Mesendoderm (in vitro differentiated cells): ENCODE data around the gene ZNF77.
"Not testable (repeated sequence)": the region's sequence is repeated elsewhere in the genome, so short reads cannot be mapped to it uniquely, and the experiment has no call there.

Source experiments
- DNase-seq: peaks from one replicate; pipeline ENCODE4 v3.0.0; 2013
- H2AK5ac ChIP-seq: 2 replicates; pipeline ENCODE4 v1.6.1; 2013; ENCODE audit warnings: low read length, inconsistent platforms
- H2BK120ac ChIP-seq: 2 replicates; pipeline ENCODE4 v1.6.1; 2013; ENCODE audit warnings: low read depth, mild to moderate bottlenecking, low read length, moderate library complexity, mixed read lengths
- H2BK15ac ChIP-seq: replicated peaks from 2 replicates; pipeline ENCODE4 v1.6.1; 2013; ENCODE audit warnings: low read depth, mild to moderate bottlenecking, moderate library complexity
- H2BK5ac ChIP-seq: 2 replicates; pipeline ENCODE4 v1.6.1; 2013; ENCODE audit warnings: low read length, inconsistent platforms
- H3K18ac ChIP-seq: 2 replicates; pipeline ENCODE4 v1.6.1; 2013; ENCODE audit warnings: mild to moderate bottlenecking, low read length, mixed read lengths
- H3K23ac ChIP-seq: one replicate; pipeline ENCODE4 v1.6.1; 2013; ENCODE audit warnings: low read length
- H3K27ac ChIP-seq: 2 replicates; pipeline ENCODE4 v1.5.1; 2013; ENCODE audit warnings: low read depth, mild to moderate bottlenecking, inconsistent platforms, low read length, moderate library complexity
- H3K27me3 ChIP-seq: 2 replicates; pipeline ENCODE4 v1.6.1; 2013; ENCODE audit warnings: low read length, control low read depth, mild to moderate bottlenecking, inconsistent platforms; ENCODE audit not compliant: insufficient read depth, poor library complexity
- H3K36me3 ChIP-seq: 2 replicates; pipeline ENCODE4 v1.6.1; 2013; ENCODE audit warnings: low read length, inconsistent platforms; ENCODE audit not compliant: control insufficient read depth, insufficient read depth
- H3K4ac ChIP-seq: one replicate; pipeline ENCODE4 v1.6.1; 2013; ENCODE audit warnings: low read depth, mild to moderate bottlenecking, low read length, moderate library complexity
- H3K4me1 ChIP-seq: 2 replicates; pipeline ENCODE4 v1.6.1; 2013; ENCODE audit warnings: low read depth, low read length, inconsistent platforms; ENCODE audit not compliant: control insufficient read depth
- H3K4me2 ChIP-seq: 2 replicates; pipeline ENCODE4 v1.6.1; 2013; ENCODE audit warnings: low read length
- H3K4me3 ChIP-seq: 2 replicates; pipeline ENCODE4 v1.5.1; 2013; ENCODE audit warnings: mild to moderate bottlenecking, low read length
- H3K56ac ChIP-seq: one replicate; pipeline ENCODE4 v1.6.1; 2013; ENCODE audit warnings: low read length
- H3K79me1 ChIP-seq: 2 replicates; pipeline ENCODE4 v1.6.1; 2013; ENCODE audit warnings: low read length, inconsistent platforms
- H3K79me2 ChIP-seq: 2 replicates; pipeline ENCODE4 v1.6.1; 2013; ENCODE audit warnings: mild to moderate bottlenecking, low read length; ENCODE audit not compliant: control insufficient read depth, insufficient read depth
- H3K9ac ChIP-seq: 2 replicates; pipeline ENCODE4 v1.6.1; 2013; ENCODE audit warnings: low read length, inconsistent platforms
- H4K5ac ChIP-seq: one replicate; pipeline ENCODE4 v1.6.1; 2013; ENCODE audit warnings: low read length
- H4K8ac ChIP-seq: one replicate; pipeline ENCODE4 v1.6.1; 2013; ENCODE audit warnings: low read depth, mild to moderate bottlenecking, control low read depth, low read length, moderate library complexity
- WGBS: extraction: QIAGEN DNeasy Blood & Tissue Kit; methylation state at CpG from one replicate; pipeline ENCODE4 v1.1.7; 2013; ENCODE audit warnings: low lambda C conversion rate, missing lambda C conversion rate; ENCODE audit not compliant: insufficient coverage; ENCODE audit errors: extremely low coverage; 5-methylcytosine and 5-hydroxymethylcytosine counted together

Gene ZNF77

GRCh38 chr19:2912306-2912705 lies 32.5 kb downstream of the ZNF77 start:
- Histone ChIP-seq H3K9ac (no peak overlapping the region), H3K27ac (no peak overlapping the region), H3K18ac (no peak overlapping the region), H4K5ac (no peak overlapping the region), H3K4me2 (no peak overlapping the region), H3K36me3 (peaks cover 5% of the 10 kb centered on the region), H3K23ac (no peak overlapping the region), H2AK5ac (no peak overlapping the region), H3K4me3 (no peak overlapping the region), H4K8ac (no peak overlapping the region), H3K56ac (no peak overlapping the region), H2BK120ac (no peak overlapping the region), H3K79me1 (peaks cover 2% of the 10 kb centered on the region), H2BK5ac (no peak overlapping the region), H2BK15ac (no peak overlapping the region), H3K4ac (no peak overlapping the region), H3K79me2 (no peaks in the 10 kb centered on the region), H3K27me3 (no peaks in the 10 kb centered on the region), H3K4me1 (no peaks in the 10 kb centered on the region)
- no peak for DNase-seq
- WGBS = no CpG with 5 or more reads among the region's 5 CpGs

DNA sequence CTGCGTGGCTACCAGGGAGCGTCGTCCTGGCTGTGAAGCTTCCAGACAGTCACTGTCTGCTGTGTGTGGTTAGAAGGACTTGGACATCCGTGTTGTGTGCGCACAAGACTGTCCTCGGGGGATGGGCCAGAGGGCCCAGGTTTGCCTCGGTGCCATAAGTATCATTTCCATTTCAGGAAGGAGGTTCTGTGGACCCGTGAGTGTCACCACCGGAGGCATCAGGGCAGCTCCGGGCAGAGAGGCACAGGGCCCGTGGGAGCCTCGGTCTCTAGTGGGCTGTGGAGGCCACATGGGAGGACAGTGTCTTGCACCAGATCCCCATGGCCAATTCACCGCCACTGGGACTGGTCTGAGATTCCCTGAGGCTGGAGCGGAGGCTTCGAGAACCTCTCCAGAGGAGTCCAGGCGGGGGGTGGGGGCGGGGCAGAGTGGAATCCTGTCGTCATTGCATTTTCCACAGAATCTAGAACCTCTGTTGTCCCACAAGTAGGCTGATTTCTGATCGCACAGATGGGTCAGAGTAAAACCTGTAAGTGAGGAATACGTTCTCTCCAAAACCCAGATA lies 38.1 kb downstream of the ZNF77 start:
- Histone ChIP-seq H3K79me1 (peaks cover 11% of the 10 kb centered on the region), H2BK120ac (no peak overlapping the region), H3K36me3 (no peaks in the 10 kb centered on the region), H3K27me3 (no peaks in the 10 kb centered on the region), H2BK15ac (no peak overlapping the region), H3K79me2 (peaks cover 5% of the 10 kb centered on the region), H3K4me2 (no peak overlapping the region), H3K23ac (no peak overlapping the region), H4K5ac (no peak overlapping the region), H3K56ac (no peak overlapping the region), H2AK5ac (no peak overlapping the region), H3K4me3 (no peak overlapping the region), H3K27ac (no peak overlapping the region), H3K9ac (no peak overlapping the region), H4K8ac (no peak overlapping the region), H3K4me1 (no peaks in the 10 kb centered on the region), H2BK5ac (no peak overlapping the region), H3K4ac (no peak overlapping the region), H3K18ac (no peak overlapping the region)
- WGBS = no CpG with 5 or more reads among the region's 20 CpGs
- no peak for DNase-seq

GRCh38 chr19:2905918-2906519 lies 38.8 kb downstream of the ZNF77 start:
- Histone ChIP-seq H3K4me3 (no peak overlapping the region), H3K27me3 (no peaks in the 10 kb centered on the region), H3K36me3 (no peaks in the 10 kb centered on the region), H2AK5ac (no peak overlapping the region), H3K79me1 (peaks cover 11% of the 10 kb centered on the region), H3K4ac (no peak overlapping the region), H3K9ac (no peak overlapping the region), H2BK15ac (no peak overlapping the region), H3K79me2 (peaks cover 5% of the 10 kb centered on the region), H3K18ac (no peak overlapping the region), H3K4me2 (no peak overlapping the region), H4K5ac (no peak overlapping the region), H3K4me1 (no peaks in the 10 kb centered on the region), H3K56ac (no peak overlapping the region), H2BK5ac (no peak overlapping the region), H3K23ac (no peak overlapping the region), H3K27ac (no peak overlapping the region), H2BK120ac (no peak overlapping the region), H4K8ac (no peak overlapping the region)
- no CpG with 5 or more reads among the region's 11 CpGs for WGBS
- DNase-seq = no peak

- peaks cover 11% of the 10 kb centered on the region for H3K79me1 ChIP-seq
- not testable (repeated sequence) for H3K4me3 ChIP-seq, H3K4me1 ChIP-seq, H3K18ac ChIP-seq, H3K4ac ChIP-seq, H3K27me3 ChIP-seq, H3K4me2 ChIP-seq, H2BK5ac ChIP-seq, H4K5ac ChIP-seq, H3K36me3 ChIP-seq, H3K56ac ChIP-seq, H3K27ac ChIP-seq, H2BK15ac ChIP-seq, H3K9ac ChIP-seq, H4K8ac ChIP-seq, H2AK5ac ChIP-seq, H2BK120ac ChIP-seq, H3K23ac ChIP-seq, H3K79me2 ChIP-seq, DNase-seq
- WGBS = no CpG with 5 or more reads among the region's 13 CpGs
Observed at GRCh38 chr19:2903326-2903725, 41.4 kb downstream of the ZNF77 start.

- Histone ChIP-seq H3K9ac (no peak overlapping the region), H3K4ac (no peak overlapping the region), H4K8ac (no peak overlapping the region), H2AK5ac (no peak overlapping the region), H3K27ac (no peak overlapping the region), H3K4me1 (no peaks in the 10 kb centered on the region), H3K56ac (no peak overlapping the region), H2BK5ac (no peak overlapping the region), H3K36me3 (no peaks in the 10 kb centered on the region), H2BK120ac (no peak overlapping the region), H3K18ac (no peak overlapping the region), H3K79me1 (peaks cover 11% of the 10 kb centered on the region), H3K27me3 (no peaks in the 10 kb centered on the region), H3K23ac (no peak overlapping the region), H3K4me3 (no peak overlapping the region), H3K79me2 (peaks cover 5% of the 10 kb centered on the region), H4K5ac (no peak overlapping the region), H2BK15ac (no peak overlapping the region), H3K4me2 (no peak overlapping the region)
- no peak for DNase-seq
- no CpG with 5 or more reads among the region's 13 CpGs for WGBS
Observed at GRCh38 chr19:2902590-2903218, 42.1 kb downstream of the ZNF77 start.
